ENCODE measurements around the gene EXOC6.

EXOC6 gene, protein sequence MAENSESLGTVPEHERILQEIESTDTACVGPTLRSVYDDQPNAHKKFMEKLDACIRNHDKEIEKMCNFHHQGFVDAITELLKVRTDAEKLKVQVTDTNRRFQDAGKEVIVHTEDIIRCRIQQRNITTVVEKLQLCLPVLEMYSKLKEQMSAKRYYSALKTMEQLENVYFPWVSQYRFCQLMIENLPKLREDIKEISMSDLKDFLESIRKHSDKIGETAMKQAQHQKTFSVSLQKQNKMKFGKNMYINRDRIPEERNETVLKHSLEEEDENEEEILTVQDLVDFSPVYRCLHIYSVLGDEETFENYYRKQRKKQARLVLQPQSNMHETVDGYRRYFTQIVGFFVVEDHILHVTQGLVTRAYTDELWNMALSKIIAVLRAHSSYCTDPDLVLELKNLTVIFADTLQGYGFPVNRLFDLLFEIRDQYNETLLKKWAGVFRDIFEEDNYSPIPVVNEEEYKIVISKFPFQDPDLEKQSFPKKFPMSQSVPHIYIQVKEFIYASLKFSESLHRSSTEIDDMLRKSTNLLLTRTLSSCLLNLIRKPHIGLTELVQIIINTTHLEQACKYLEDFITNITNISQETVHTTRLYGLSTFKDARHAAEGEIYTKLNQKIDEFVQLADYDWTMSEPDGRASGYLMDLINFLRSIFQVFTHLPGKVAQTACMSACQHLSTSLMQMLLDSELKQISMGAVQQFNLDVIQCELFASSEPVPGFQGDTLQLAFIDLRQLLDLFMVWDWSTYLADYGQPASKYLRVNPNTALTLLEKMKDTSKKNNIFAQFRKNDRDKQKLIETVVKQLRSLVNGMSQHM

DNA sequence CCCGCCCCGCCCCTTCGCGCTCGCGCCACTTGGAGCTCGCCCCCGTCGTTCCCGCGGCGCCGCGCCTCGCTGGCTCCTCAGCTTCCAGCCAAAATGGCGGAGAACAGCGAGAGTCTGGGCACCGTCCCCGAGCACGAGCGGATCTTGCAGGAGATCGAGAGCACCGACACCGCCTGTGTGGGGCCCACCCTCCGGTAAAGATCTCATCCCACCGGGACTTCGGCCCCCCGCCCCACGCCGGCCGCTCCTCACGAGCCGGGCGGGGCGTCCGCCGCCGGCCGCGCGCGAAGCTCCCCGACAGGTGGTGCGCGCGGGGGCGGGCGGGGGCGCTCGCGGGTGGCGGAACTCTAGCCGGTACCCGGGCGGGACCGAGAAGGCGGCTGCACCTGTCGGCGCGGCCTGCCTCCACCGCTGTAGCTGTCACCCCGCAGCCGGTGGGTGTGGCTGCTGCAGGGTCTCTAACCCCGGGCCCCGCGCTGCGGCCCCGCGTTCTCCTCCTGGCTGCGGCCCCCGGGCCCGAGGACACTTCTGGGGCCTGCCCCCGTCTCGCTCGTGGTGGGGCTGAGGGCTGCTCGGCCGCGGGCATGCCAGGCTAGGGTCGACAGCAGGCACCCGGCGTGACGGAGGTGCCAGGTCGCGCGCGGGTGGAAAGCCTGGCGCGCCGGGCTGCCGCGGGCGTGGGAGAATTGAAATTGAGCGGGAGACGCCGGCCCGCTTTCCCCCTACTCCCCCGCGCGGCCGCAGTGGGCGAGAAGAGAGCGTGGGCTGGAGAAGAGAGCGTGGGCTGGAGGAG is at the start of gene EXOC6:
EXOC6 (plus strand) TSS at position 80 of the 793 bp plus-strand sequence; CDS start at position 94, 14 bp downstream.
- peak; percentile 79 to 85 for DNase-seq

DNA sequence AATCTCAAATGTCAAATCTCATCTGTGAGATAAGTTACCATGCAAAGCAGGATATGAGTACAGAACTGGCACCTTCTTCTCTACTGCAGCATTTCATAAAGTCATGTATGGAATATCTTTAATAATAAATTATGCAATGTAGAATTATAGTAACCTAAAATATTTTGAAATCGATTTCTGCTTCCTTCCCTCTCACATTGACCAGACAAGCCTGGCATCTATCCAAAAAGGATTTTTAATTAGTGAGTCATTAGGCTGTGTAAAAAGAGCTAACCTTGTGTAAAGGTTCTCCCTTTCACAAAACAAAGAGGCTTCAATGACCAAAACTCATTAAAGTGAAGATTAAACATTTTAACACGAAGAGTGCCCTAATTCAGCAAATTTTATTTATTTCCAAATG is 48.8 kb upstream of the EXOC6 start:
- DNase-seq, result no peak

DNA sequence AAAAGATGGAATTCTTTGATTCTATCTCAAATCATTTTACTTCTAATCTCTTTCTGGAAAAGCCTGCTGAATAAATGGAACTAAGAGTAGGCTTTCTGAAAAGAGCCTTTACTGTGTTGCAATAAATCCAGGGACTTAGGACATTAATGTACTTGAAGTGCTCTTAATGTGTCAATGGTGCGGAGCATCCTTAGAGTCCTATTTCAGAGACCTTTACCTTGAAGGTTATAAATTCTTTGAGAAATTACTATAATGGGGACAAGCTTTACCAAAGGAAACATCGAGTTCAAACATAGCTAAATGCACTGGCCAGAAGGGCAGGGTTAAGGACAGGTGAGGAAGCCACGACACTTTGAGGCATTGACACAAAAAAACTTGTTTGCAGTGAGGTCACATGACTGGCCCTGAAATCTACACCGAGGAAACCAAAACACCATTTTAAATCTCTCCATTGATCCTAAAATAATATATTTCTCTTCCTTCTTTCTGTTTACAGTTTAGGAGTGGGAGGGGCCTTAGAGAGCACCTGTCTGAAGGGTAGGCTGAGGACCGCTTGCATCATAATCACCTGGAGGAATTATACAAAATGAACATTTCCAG is 48.1 kb upstream of the EXOC6 start:
- no peak for DNase-seq

- DNase-seq, result no peak
Measured at GRCh38 chr10:92801978-92802872, 46.1 kb upstream of the EXOC6 start.

GRCh38 chr10:92809840-92810239 is 38.5 kb upstream of the EXOC6 start:
- no peak for DNase-seq

DNA sequence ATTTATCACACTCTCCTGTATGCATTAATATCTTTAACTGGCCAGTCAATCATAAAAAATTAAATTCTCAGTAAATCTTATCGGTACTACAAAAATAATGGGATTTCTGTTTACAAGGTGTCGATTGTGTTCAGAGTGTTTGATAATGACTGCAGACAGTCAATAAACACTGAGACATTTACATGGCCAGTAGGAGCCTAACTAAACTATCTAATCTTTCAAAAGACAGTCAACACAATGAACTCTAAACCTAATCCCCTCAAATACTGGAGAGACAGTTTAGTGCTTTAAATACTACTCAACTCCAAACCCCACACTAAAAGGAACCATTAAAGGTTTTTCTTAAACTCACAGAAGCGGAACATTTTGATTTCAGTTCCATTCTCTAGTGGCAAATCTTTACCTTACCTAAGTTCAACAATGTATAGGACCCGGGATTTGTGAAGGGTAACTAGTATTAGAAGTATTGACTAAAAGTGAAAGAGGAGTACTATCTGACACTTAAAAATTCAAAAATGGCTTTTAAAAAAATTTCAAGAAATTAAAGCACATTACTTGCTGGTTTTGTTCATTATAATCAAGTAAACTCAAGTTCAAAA is 37.3 kb upstream of the EXOC6 start:
- DNase-seq, result no peak

- DNase-seq, result no peak
Measured at GRCh38 chr10:92811986-92812385, 36.3 kb upstream of the EXOC6 start.

GRCh38 chr10:92813979-92814378 is 34.3 kb upstream of the EXOC6 start:
- no peak for DNase-seq

- DNase-seq, result no peak
Measured at GRCh38 chr10:92814790-92815189, 33.5 kb upstream of the EXOC6 start.

GRCh38 chr10:92816091-92816531 is 32.2 kb upstream of the EXOC6 start:
- no peak for DNase-seq

DNA sequence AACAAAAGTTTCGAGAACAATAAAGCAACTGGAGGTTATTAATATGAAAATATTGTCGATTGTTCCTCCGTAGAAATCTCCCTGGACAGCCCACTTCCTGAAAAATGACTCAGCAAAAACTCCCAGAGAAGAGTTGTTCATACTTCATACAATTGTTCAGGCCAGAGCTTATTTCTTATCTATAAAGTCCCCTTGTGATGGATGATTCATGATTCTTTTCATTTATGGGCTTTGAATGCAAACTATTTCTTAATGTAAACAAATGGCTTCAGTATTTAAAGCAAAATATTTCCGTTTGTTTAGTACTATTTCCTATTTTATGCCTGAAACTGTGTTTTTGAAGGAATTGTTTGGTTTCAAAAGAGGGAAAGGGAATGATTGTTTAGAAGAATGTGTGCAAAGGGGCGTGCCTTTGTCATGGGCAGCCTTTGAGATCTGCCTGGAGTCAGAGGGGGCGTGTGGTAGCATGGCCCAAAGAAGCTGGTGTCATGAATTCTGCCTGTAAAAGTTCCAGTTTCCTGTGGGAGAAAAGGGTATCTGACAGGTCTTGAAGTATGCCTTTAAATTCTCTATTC is 26.2 kb upstream of the EXOC6 start:
- no peak for DNase-seq

GRCh38 chr10:92822964-92823363 is 25.4 kb upstream of the EXOC6 start:
- no peak for DNase-seq

DNA sequence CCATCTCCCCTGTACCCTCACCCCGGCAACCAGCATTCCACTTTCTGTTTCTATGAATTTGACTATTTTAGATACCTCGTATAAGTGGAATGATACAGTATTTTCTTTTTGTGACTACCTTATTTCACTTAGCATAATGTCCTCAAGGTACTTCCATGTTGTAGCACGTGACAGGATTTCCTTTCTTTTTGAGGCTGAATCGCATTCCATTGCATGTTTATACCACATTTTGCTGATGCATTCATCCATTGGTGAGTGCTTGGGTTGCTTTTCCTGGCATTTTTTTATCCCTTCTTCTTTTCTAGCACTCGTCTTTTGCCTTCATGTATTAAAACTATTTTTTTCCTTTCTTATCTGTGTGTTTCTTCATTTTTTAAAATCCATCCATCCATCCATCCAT is 22.3 kb upstream of the EXOC6 start:
- no peak for DNase-seq

DNA sequence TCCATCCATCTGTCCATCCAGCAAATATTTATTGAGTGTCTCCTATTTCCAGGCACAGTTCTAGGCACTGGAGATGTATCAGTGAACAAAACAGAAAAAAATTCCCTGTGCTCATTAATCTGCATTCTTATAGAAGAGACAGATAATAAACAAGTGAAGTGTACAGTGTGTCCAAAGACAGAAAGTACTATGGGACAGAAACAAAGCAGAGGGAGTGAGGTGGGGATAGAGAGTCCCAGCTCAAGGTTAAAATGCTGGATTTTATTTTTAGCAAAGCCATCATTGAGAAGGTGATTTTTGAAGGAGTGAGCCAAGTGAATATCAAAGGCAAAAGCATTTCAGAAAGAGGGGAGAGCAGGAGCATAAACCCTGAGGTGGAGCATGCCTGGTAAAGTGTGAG is 21.8 kb upstream of the EXOC6 start:
- DNase-seq, result no peak

- DNase-seq, result no peak
Measured at GRCh38 chr10:92829042-92829785, 19.1 kb upstream of the EXOC6 start.

DNA sequence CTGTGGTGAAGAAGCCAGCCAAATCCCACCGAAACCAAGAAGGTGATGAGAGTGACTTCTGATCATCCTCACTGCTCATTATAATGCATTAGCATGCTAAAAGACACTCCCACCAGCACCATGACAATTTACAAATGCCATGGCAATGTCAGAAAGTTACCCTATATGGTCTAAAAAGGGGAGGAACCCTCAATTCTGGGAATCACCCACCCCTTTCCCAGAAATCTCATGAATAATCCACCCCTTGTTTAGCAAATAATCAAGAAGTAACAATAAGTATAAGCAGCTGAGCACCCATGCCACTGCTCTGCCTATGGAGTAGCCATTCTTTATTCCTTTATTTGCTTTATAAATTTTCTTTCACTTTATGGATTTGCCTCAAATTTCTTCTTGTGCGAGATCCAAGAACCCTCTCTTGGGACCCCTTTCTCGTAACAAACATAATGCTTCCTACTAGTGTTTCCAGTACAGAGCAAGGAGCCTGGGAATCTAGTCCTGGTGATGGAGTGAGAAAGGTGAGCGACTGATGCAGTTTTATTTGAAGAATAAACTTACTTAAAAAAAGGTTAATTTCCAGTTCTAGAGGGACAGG is 18.4 kb upstream of the EXOC6 start:
- DNase-seq, result no peak

GRCh38 chr10:92830478-92831389 is 17.6 kb upstream of the EXOC6 start:
- peak; percentile 13 to 22 for DNase-seq

DNA sequence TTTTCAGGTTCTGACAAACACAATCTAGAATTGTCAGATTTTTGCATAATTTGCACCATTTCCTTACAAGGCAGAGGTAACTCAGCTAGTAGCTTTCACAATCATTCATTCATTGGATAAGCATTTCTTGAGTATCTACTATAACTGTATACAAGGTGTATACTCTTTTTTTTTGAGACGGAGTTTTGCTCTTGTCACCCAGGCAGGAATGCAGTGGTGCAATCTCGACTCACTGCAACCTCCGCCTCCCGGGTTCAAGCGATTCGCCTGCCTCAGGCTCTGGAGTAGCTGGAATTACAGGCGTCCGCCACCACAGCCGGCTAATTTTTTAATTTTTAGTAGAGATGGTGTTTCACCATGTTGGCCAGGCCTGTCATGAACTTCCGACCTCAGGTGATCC is 16.2 kb upstream of the EXOC6 start:
- no peak for DNase-seq

Measured in activated CD4-positive, alpha-beta T cell treated with anti-CD3 and anti-CD28 coated beads for 4 hours (primary cell).